VCaP (cell line): Measurements from ENCODE around the gene HLA-DMB.

Source experiments
- H3K27ac ChIP-seq: fragments of 450-650 bp; 2 replicates; pipeline ENCODE4 v1.5.1; 2017
- TF ChIP-seq, protein P1 (sequence below): fragments of 450-650 bp; conservative IDR thresholded peaks from 2 replicates; pipeline ENCODE4 v1.5.1; 2017; ENCODE audit warnings: mild to moderate bottlenecking, moderate library complexity

The HLA-DMB gene

DNA sequence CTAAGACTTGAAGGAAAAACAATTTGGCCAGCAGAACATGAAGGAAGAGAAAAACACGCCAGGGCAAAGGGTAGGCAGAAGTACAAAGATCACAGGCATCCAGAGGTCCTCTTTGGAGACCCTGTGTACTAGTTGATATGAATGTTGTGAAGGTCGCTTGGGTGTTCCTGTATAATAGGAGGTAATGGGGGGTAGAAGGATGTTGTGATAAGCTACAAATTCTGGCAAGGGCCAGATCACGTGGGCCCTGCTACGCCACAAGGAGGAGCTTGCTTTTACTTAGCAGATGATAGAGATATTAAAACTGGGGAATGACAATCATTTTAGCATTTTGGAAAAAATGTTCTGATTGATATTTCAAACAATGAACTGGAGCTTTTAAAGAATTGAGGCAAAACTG is 12.9 kb upstream of the HLA-DMB start:
- TF ChIP-seq, protein P1, sequence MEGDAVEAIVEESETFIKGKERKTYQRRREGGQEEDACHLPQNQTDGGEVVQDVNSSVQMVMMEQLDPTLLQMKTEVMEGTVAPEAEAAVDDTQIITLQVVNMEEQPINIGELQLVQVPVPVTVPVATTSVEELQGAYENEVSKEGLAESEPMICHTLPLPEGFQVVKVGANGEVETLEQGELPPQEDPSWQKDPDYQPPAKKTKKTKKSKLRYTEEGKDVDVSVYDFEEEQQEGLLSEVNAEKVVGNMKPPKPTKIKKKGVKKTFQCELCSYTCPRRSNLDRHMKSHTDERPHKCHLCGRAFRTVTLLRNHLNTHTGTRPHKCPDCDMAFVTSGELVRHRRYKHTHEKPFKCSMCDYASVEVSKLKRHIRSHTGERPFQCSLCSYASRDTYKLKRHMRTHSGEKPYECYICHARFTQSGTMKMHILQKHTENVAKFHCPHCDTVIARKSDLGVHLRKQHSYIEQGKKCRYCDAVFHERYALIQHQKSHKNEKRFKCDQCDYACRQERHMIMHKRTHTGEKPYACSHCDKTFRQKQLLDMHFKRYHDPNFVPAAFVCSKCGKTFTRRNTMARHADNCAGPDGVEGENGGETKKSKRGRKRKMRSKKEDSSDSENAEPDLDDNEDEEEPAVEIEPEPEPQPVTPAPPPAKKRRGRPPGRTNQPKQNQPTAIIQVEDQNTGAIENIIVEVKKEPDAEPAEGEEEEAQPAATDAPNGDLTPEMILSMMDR = no peak
- no peak overlapping the region for H3K27ac ChIP-seq

DNA sequence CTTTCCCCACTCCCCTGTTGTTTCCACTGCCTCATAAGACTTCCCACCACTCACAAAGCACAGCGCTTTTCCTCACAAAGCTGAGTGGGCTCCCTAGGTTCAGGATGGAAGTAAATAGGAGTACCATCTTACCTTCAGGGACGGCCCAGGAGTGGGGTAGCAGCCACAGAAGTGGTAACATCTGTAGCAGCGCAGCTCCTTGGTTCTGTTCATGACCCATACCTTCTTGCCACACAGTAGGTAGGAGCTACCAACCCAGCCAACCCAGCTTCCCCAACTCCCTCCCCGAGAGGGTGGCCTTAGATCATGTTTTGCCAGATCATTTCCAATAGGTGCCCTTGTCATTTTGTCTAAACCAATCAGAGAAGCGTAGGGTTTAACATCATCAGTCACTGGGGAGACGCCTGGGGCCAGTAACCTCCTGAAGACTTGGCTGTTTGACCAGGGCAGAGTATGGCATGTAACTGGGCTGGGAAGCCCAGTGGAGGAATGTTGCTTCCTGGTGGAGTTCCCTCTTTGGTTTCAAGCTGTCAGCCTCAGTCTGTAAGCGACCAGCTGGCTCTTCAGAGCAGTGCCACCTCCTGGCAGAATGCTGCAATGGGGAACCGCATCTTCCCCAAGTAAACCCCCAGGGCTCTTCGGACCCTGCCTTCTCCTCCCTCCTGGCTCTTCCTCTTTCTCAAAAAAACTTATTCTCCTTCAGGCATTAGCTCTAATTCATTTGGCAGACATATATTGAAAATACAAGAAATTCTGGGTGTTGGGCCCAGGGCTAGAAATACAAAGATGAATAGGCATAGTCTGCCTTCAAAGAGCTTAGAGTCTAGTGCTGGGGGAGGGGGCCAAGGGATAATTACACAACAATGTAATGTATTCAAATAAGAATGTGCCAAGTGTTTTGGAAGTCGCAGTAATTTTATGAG is 12.2 kb upstream of the HLA-DMB start, which contains the start of gene HLA-DMA:
Gene HLA-DMA, minus strand, starts transcription at position 281 of the 923 bp plus-strand sequence. Its CDS starts 61 bp downstream, at position 220.
- H3K27ac ChIP-seq = no peak within 1 kb of the TSS
- TF ChIP-seq, protein P1 = peak; percentile 65

DNA sequence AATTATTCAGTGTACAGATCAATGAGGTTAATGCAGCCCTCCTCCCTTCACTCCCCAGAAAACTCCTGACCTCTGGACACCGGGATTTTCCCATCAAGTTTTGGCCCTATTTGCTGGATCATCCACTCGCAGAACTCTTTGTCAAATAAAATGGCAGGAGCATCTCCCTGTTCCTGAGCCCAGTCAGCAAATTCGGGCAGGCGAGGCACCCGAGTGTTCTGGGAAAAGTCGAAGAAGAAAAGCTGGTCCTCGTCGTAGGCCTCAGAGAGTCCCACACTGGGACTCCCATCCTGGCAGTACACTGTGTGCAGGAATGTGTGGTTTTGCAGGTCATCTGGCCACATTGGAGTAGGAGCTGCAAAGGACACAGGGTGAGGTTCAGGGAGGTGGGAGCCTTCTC is 9.6 kb upstream of the HLA-DMB start:
- no peak overlapping the region for H3K27ac ChIP-seq
- TF ChIP-seq, protein P1 = no peak

DNA sequence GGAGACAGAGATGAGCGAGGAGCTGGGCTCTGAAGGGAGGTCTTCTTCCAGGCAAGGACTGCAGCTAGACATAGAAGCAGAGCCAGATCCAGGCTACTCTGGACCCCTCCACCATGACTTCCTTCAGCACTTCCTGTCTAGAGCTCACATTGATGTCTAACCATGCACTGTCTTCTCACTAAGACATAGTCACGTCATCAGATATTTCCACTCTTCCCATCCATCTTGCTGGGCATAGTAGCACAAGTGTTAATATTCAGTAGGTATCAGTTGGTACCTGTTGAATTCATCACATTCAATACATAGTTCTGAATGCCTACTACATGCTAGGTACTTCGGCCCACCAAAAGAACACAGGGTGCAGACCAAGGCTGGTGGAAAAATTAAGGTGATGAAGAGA is 9.2 kb upstream of the HLA-DMB start:
- no peak overlapping the region for H3K27ac ChIP-seq
- TF ChIP-seq, protein P1 = no peak

DNA sequence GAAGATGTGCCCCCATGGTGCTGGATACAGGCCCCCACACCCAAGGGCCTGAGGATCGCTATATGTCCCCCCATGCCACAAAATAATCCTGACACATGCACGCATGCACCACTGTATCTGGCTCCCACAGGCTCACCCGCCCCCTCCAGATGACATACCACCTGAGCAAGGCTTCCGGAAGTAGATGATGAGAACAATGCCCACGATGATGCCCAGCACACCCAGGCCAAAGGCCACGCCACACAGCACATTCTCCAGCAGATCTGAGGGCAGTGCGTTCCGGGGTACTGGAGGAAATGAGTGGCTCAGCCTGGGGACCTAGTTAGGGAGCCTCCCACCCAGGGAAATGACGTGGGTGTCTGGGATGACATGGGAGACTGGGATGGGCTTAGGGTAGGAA is 8.3 kb upstream of the HLA-DMB start:
- H3K27ac ChIP-seq = no peak overlapping the region
- TF ChIP-seq, protein P1 = no peak

DNA sequence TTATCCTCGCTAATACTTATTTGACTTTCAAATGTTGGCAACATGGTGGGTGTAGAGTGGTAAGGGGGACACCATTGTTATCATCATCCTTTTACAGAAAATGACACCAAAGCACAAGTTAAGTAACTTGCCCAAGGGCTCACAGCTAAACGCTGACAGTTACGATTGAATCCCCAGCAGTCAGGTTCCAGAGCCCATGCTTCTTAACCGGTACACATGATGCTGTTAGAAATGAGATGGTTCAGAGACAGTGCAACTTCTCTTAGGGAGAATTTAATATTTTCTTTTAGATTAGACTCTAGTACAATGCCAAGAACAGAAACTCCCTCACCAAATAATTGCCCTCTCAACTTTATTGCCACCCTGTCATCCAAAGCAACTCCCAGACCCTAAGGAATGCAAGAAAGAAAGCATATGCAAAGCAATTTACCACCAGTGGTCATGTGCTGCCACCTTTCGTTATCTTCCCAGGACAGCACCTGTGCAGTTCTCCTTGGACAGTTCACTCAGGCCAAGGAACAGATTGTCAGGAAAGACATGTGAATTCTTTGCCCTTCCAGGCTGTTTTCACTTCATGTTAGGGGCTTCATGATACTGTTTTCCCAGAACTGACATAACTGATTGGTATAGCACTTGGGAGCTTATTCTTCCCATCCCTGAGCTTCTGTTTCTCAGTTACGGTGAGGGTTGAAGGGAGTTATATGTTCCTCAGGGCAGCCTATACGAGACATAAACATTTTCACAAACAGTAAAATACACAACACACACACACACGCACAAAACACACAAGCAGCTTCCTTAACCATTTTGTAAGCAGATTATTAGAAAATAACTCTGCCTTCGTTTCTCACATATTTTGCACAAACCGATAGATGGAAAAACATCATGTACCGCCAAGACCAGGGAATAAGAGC is 7.0 kb upstream of the HLA-DMB start:
- no peak overlapping the region; the same call in 1 of the 2 replicates for H3K27ac ChIP-seq
- TF ChIP-seq, protein P1 = peak; percentile 92

DNA sequence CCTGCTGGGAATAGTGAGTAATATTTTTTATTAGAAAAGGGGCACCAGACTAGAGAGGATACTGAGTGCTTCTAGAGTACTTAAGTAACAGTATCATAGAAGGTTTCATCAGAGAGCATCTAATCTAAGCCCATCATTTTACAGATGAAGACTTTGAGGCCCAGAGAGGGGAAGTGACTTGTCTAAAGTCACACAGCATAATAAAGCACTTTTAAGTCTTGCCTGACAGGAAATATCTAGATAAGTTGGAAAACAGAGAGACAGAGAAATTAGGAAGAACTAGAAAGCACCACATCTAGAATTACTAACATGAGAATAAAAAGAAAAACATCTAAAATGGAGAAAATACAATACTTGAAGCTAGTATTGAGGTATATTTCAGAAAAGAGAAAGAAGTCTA is 6.1 kb upstream of the HLA-DMB start:
- TF ChIP-seq, protein P1 = no peak
- no peak overlapping the region for H3K27ac ChIP-seq
